Measurements from ENCODE around the gene GNAZ.

DNA sequence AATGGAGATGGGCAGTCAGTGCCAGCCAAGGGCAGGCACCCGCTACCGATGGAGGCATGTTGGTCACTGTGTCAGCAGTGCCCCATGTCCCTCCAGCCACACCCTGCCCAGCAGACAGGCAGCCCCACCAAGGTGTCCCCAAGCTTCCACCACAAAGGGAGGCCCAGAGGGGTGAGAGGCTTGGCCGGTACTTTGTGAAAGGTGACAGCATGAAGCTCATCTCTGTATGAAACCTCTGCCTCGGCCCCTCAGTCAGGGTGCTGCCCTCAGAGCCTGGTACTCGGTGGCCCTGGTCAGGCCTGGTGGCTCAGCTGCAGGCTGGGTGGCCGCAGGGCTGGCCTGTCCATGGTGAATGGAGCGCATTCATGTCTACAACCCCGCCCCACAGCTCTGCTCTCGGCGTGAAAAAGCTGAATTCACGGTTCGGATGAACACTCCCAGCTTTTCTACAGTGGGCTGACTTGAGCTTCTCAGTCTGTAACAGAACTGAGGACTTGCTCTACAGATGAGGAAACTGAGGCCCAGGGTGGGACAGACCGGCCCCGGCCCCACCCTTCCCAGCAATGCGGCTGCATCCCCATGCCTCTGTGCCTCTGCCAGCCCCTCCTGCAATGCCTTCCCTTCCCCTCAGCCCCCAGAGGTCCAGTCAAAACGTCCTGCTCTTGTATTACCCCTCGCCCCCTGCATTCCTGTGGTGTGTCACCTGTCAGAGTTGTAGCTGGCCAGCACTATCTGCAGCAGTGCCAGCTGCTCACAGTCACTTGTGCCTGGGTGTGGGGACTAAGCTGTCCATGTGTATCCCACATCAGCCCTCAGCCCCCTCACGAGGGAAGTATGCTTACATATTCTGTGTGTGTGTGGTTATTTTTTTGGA lies 43.8 kb downstream of the GNAZ start:
- no peak for TF ChIP-seq EZH2 (IDR thresholded peaks at IDR 0.05; ENCODE audit: low read depth, low read length, severe bottlenecking)
- no peak for TF ChIP-seq CHD2 (IDR thresholded peaks at IDR 0.05; ENCODE audit: low read length)
- no peak for TF ChIP-seq ZNF274 (IDR thresholded peaks at IDR 0.05; ENCODE audit: borderline replicate concordance, extremely low read depth, low read length)
- TF ChIP-seq, protein P1, sequence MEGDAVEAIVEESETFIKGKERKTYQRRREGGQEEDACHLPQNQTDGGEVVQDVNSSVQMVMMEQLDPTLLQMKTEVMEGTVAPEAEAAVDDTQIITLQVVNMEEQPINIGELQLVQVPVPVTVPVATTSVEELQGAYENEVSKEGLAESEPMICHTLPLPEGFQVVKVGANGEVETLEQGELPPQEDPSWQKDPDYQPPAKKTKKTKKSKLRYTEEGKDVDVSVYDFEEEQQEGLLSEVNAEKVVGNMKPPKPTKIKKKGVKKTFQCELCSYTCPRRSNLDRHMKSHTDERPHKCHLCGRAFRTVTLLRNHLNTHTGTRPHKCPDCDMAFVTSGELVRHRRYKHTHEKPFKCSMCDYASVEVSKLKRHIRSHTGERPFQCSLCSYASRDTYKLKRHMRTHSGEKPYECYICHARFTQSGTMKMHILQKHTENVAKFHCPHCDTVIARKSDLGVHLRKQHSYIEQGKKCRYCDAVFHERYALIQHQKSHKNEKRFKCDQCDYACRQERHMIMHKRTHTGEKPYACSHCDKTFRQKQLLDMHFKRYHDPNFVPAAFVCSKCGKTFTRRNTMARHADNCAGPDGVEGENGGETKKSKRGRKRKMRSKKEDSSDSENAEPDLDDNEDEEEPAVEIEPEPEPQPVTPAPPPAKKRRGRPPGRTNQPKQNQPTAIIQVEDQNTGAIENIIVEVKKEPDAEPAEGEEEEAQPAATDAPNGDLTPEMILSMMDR (IDR thresholded peaks at IDR 0.05; ENCODE audit: control extremely low read depth in 1 of 3, insufficient read depth in 1 of 3, low read depth in 1 of 3, low read length in 3 of 3): no peak
- TF ChIP-seq JUND (IDR thresholded peaks at IDR 0.05; ENCODE audit: low read length): no peak
